Memory B cell (primary cell): ENCODE results near the gene COL4A5.

ENCODE experiments used
- ATAC-seq: fragments of 150-1000 bp; cut with Tn5 transposase; 2 replicates; pipeline ENCODE4 v1.10.0; 2021; ENCODE audit warnings: low read depth, mild to moderate bottlenecking, moderate library complexity
- DNase-seq, 2 donors: peaks; one replicate each; pipeline ENCODE4 v3.0.0; 2022; ENCODE audit warnings: low spot score in 2 of 2
- H3K27ac Mint-ChIP-seq: one replicate; pipeline ENCODE4 v1.8.0; 2022; ENCODE audit warnings: mild to moderate bottlenecking, moderate library complexity, mixed read lengths
- H3K27me3 Mint-ChIP-seq: one replicate; pipeline ENCODE4 v1.8.0; 2022; ENCODE audit warnings: mixed read lengths
- H3K36me3 Mint-ChIP-seq: one replicate; pipeline ENCODE4 v1.8.0; 2022; ENCODE audit warnings: mild to moderate bottlenecking, mixed read lengths
- H3K4me1 Mint-ChIP-seq: one replicate; pipeline ENCODE4 v1.8.0; 2022; ENCODE audit warnings: mixed read lengths
- H3K4me3 Mint-ChIP-seq: one replicate; pipeline ENCODE4 v1.8.0; 2022; ENCODE audit warnings: mild to moderate bottlenecking, moderate library complexity, mixed read lengths
- H3K9me3 Mint-ChIP-seq: one replicate; pipeline ENCODE4 v1.8.0; 2022; ENCODE audit warnings: mixed read lengths

The COL4A5 gene

DNA sequence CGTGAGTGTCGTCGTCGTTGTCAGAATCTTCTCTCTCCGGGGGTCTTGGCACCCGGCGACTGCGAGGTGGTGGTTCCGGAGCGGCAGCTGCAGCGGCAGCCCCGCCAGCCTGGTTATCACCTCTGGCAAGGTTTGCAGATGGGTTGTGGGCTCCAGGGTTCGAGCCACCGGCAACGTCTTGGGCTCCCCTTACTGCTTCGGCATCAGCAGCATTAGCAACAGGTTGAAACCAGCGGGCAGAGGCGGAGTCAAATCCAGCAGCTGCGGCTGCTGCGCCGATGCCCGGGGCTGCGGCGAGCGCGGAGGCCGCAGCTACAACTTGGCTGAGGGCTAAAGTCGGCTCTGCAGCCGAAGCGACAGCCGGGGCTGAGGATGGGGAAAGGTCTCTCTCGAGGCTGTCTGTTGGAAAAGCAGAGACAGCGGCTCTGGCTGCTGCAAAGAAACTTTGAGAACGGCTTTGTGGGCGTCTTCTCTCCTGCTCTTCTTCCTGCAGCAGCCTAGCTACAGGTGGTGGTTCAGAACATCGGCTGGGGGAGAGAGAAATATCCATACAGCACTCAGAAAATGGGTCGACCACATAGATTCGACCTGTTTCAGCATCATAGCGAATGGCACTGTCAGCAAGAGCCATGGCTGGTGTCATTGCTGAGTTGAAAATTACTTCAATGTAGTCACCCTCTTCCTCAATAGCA, 293.1 kb downstream of the COL4A5 start:
- Mint-ChIP-seq H3K4me1 (no peaks in the 10 kb centered on the region), H3K27ac (no peak overlapping the region), H3K27me3 (peaks cover 3% of the 10 kb centered on the region), H3K4me3 (no peak overlapping the region), H3K9me3 (no peaks in the 10 kb centered on the region), H3K36me3 (no peaks in the 10 kb centered on the region)
- ATAC-seq, result no peak
- DNase-seq, result no peak

DNA sequence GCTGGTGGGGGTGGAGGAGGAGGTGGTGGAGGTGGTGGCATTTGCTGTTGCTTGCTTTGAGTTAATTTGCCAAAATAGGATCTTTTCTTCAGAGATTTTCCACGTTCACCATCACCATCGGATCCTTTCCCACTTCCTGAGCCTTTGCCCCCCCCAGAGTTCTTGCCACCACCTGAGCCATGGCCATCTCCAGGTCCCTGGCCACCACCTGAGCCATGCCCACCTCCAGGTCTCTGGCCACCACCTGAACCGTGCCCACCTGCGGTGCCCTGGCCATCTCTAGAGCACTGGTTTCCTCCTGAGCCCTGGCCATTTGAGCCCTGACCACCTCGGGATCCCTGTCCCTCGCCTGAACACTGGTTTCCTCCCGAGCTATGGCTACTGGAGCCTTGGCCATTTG, 294.8 kb downstream of the COL4A5 start:
- peaks cover 4% of the 10 kb centered on the region for H3K27me3 Mint-ChIP-seq
- ATAC-seq, result no peak

DNA sequence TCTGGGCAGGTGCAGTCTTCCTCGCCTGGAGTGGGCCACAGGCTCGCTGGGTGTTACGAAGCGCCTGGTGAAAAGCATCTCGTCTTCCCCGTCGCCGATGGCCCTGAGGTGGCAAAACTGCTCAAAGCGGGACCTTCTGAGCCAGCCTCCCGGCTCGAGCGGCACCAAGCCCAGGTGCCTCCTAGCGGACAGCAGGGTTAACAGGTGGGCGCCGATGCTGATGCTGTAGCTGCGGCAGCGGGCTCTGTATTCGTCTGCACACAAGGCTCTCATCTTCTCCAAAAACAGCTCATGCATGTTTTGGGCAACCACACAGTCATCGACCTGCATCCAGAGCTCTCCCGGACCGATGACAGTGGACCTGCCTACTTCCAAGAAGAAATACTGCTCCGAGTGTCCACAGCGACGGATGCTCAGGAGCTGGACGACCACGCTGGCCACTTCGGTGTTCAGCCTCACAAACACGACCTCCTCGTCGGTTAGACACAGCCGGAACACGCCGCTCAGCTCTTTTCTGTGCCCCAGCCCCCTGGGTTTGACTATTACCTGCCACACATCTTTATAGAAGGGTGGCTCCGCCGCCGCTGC, 295.5 kb downstream of the COL4A5 start:
- ATAC-seq (no peak), DNase-seq (no peak)
- Mint-ChIP-seq H3K4me3 (no peak overlapping the region), H3K9me3 (no peaks in the 10 kb centered on the region), H3K36me3 (no peaks in the 10 kb centered on the region), H3K27ac (no peak overlapping the region), H3K27me3 (peaks cover 4% of the 10 kb centered on the region), H3K4me1 (no peaks in the 10 kb centered on the region)

More for the DNA sequence above, 294.8 kb downstream of the COL4A5 start:
- Mint-ChIP-seq H3K4me3 (no peak overlapping the region), H3K36me3 (no peaks in the 10 kb centered on the region), H3K4me1 (no peaks in the 10 kb centered on the region), H3K9me3 (no peaks in the 10 kb centered on the region), H3K27ac (no peak overlapping the region)
- DNase-seq, result no peak

DNA sequence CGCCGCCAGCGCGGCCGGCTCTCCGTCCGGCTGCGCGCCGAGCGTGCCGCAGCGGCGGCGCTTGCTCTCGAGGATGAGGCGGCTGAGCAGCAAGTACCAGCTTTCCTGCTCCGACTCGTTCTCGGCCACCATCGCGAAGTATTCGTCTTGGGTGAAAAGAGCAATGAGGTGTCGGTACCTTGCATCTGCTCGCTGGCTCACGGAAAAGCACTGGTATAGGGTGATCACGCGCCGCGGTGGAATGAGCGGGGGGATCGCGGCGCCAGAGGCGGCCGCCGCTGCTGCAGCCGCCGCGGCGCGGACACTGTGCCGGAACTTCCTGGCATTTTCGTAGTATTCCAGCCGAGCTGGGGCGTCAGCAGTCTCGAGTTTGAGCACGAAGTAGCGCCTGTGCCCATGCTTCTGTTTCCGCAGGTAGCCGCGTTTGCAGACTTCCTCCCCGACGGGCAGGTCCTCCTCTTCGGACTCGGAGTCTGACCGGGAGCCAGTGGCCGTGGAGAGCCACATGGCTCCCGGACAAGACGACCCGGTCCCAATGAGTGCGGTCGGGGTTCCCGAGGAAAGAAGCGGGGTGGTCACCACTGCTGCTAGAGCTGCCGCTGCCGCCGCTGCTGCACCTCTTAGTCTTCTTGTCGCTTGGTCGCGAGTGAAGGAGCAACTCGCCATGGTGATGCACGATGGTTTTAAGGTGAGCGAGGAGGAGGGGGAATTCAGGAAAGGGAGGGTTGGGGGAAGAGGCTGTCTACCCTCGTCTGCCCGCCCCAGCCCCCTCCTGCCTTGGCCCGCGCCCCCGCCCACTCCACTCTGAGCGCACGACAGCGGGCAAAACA, 296.3 kb downstream of the COL4A5 start:
- H3K36me3 Mint-ChIP-seq, result no peaks in the 10 kb centered on the region
- no peak overlapping the region for H3K4me3 Mint-ChIP-seq
- DNase-seq, result no peak
- H3K4me1 Mint-ChIP-seq, result no peaks in the 10 kb centered on the region
- no peak for ATAC-seq
- H3K27ac Mint-ChIP-seq, result no peak overlapping the region
- peaks cover 4% of the 10 kb centered on the region for H3K27me3 Mint-ChIP-seq
- no peaks in the 10 kb centered on the region for H3K9me3 Mint-ChIP-seq

DNA sequence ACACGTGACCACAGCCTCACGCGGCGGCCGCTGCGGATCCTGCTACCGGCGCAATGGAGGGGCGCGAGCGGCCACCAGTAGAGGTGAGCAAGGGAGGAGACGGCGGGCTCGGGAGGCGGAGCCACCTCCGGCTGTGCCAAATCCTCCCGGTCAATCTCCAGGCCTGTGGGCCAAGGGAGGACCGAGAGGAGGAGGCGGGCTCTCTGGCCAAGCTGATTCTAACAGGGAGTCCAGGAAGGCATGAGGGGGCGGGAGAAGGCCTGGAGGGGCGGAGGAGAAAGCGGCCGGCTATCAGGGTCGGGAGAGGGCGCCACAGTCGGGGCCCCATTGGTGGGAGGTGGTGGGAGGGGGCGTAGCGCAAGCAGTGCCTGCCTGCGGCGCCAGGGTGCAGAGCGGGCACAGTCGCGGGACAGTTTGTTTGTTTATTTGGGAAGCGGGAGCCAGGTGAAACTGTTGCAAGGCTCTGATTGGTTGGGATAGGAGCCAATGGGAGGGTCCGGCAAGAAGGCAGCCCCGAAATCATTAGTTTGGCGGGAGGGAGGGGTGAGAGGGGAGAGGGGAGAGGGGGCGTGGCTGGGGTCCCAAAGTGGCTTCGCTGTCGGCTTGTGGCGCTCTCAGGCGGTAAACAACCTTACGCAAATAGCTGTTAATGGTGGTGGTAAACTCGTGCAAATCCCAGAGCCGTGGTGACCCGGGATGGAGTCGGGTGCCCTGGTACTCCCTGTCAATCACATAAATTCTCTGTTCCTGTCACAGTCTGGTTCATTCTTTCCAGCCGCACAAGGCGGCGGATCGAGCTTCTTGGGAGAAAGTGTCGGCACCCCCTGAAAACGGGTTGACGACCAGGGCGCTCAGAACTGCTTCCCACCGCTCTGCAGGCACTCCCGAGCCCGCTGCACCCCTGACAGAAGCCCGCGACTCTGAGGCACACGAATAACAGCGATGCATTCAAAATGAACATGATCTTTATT, 297.2 kb downstream of the COL4A5 start, which contains the start of gene IRS4:
TSS of gene IRS4 (minus strand) at position 55 of the 971 bp plus-strand sequence.
- Mint-ChIP-seq H3K4me1 (no peaks in the 10 kb centered on the region), H3K27ac (no peak within 1 kb of the TSS), H3K36me3 (no peaks in the 10 kb centered on the region), H3K4me3 (peak within 1 kb of the TSS; percentile 24), H3K27me3 (peaks cover 4% of the 10 kb centered on the region), H3K9me3 (no peaks in the 10 kb centered on the region)
- ATAC-seq (no peak), DNase-seq (no peak)

DNA sequence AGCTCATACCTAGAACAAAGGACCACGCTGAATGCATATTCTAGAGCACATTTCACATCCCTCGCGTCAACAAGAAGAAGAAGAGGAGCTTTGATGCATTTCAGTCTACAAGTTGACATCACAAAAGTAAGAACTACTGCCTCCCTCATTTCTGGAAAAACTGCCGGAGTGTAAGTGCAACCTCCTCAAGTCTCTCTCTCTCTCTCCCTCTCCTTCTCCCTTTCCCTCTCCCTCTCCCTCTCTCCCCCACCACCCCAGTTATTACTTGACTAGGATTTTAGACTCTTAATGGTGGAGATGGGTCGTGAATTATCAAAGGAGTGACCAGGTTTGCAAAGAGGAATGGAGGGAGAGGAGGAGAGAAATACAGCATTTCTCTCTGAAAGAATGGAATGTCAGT, 298.1 kb downstream of the COL4A5 start:
- no peak overlapping the region for H3K4me3 Mint-ChIP-seq
- peaks cover 4% of the 10 kb centered on the region for H3K27me3 Mint-ChIP-seq
- H3K36me3 Mint-ChIP-seq, result no peaks in the 10 kb centered on the region
- DNase-seq (no peak), ATAC-seq (no peak)
- H3K27ac Mint-ChIP-seq, result no peak overlapping the region
- H3K9me3 Mint-ChIP-seq, result peaks cover 1% of the 10 kb centered on the region
- H3K4me1 Mint-ChIP-seq, result no peaks in the 10 kb centered on the region

DNA sequence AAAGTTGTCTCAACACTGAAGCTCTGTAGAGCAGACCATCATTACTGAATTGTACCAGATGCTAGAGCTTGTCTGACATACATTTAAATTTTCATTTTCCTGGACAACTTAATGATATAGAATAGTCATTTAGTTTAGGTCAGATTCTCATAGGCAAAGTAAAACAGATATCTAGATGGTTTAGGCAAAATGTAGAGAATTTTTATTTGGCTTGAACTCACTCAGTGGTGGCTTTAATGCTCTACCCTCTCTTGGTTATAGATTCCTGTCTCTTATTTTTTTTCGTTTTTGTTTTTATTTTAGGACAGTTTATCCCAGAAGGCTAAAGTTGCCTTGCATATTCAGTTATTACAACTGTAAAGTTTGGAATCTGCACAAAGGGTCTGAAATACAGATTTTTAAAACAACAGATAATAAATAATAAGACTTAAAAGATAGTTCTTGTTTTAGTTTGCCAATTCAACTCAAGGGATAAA, 300.7 kb downstream of the COL4A5 start:
- no peak for ATAC-seq
- peaks cover 4% of the 10 kb centered on the region for H3K27me3 Mint-ChIP-seq
- peaks cover 3% of the 10 kb centered on the region for H3K9me3 Mint-ChIP-seq
- DNase-seq, result no peak
- H3K27ac Mint-ChIP-seq, result no peak overlapping the region
- H3K4me3 Mint-ChIP-seq, result no peak overlapping the region
- no peaks in the 10 kb centered on the region for H3K4me1 Mint-ChIP-seq
- H3K36me3 Mint-ChIP-seq, result no peaks in the 10 kb centered on the region
